HG02610 (cell line): Measurements from ENCODE around the gene ADGRG1.
"Not testable (repeated sequence)": the region's sequence is repeated elsewhere in the genome, so short reads cannot be mapped to it uniquely, and the experiment has no call there.

Experiments
- ATAC-seq: cut with Tn5 transposase; IDR thresholded peaks from one replicate; pipeline ENCODE4 v1.9.1; 2021; ENCODE audit warnings: mild to moderate bottlenecking, moderate library complexity; ENCODE audit not compliant: unreplicated experiment

ADGRG1 gene

GRCh38 chr16:57663917-57664661 is 35.7 kb downstream of the ADGRG1 start:
- ATAC-seq = no peak

DNA sequence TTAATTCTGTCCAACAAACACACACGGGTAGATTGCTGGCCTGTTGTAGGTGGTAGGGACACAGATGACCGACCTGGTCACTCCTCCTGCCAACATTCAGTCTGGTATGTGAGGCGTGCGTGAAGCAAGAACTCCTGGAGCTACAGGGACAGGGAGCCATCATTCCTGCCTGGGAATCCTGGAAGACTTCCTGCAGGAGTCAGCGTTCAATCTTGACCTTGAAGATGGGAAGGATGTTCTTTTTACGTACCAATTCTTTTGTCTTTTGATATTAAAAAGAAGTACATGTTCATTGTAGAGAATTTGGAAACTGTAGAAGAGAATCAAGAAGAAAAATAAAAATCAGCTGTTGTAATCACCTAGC is 36.2 kb downstream of the ADGRG1 start:
- ATAC-seq = no peak

GRCh38 chr16:57665541-57665940 is 37.1 kb downstream of the ADGRG1 start:
- no peak for ATAC-seq

DNA sequence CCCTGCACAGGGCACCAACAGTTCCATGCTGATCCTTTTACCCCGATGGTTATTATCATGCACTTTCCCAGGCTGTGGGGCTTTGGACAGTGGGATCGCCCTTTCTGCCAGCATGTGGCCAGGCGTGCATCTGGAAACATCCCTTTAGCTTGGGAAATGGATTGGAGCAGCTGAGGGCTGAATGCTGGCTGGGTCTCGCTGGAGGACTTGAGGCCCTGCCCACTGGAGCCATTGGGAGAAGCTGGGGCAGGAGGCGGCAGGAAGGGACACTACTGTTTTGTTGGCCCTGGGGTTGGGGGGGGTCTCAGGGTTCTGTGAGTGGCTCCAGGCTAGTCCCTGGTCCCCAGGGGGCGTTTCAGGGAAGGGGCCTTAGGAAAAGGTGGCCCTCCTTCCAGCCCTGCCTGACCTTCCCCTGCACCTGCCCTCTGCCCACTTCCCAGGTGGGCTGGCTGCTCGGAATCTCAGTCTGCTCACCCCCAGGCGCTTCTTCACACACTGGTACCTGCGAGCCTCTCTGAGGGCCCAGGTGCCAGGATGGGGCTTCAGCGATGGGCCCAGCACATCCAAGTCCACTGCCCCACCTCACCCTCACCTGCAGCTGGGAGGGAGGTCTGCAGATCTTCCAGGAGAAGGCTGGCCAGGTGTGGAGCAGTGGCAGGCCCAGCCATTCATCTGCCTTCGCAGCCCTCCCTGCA is 38.1 kb downstream of the ADGRG1 start:
- ATAC-seq = no peak

GRCh38 chr16:57667048-57667525 is 38.7 kb downstream of the ADGRG1 start:
- no peak for ATAC-seq

- ATAC-seq = no peak
Observed at GRCh38 chr16:57667526-57668262, 39.3 kb downstream of the ADGRG1 start.

- ATAC-seq = no peak
Observed at GRCh38 chr16:57668263-57668571, 39.8 kb downstream of the ADGRG1 start, which contains the start of gene ADGRG3. Gene ADGRG3, plus strand, starts transcription at chr16:57668306. Its CDS starts 42 bp downstream, at chr16:57668348.

DNA sequence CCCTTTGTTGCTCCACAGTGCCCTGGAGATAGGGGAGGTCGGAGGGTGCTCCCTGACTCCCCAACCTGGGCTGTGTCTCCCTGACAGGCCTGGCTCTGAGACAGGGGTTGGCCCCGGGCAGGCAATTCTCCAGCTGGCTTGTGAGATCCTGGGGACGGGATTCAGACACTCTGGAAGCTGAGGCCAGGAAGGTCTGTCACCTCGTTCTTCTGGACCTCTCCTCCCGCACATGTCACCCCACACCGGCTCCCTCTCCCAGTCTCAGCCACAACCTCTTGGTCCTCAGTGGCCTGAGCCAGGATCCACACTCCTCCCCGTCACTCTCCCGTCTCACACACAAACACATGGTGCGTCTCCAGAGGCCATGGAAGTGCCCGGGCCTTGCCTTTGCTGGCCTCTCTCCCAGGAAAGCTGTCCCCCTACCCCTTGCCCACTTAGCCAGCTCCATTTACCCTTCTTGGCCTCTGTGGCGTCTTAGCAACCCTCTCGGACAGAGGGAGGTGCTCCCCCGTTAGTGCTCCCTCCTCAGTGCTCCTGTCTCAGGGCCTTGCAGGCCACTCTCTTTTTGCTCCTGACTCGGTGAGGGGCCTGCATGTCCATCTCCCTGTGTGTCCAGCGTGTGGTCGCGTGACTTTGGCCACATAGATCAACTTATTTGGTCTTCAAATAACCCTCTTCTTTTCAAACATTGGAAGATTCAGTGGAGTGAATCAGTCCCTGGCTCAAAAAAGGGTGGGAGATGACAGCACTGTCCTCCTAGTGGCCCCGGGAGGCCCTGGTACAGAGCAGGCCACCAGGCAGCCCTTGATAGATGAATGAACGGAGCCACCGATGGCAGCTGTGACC is 40.4 kb downstream of the ADGRG1 start:
- no peak for ATAC-seq

DNA sequence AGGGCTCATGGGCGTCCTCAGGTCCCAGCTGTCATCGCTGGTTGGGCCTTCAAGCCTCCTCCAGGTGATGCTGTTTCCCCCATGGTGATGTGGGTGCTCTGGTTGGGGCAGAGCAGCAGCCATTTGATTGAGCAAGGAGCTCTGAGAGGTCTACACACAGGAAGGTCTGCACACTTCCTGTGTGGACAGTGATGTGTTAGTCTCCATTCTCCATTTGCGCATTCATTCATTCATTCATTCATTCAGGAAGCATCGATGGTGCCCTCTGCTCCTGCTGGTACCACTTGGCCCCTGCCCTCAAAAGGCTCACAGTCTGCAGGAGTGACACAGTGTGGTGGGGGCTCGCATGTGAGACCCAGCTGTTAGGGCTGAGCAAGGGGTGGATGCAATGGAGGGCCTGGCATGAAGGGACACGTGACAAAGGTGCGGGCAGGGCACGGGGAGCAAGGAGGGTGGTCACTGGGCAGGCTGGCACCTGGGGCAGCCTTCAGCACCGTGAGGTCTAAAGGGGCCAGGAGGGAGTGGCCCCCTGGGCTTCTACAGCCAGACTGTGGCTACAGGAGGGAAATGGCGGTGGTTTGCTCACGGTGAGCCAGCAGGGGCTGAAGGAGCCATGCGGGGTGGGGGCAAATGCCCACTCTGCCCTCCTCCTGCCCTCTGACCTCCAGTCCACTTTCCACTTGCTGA is 41.2 kb downstream of the ADGRG1 start:
- ATAC-seq = no peak

DNA sequence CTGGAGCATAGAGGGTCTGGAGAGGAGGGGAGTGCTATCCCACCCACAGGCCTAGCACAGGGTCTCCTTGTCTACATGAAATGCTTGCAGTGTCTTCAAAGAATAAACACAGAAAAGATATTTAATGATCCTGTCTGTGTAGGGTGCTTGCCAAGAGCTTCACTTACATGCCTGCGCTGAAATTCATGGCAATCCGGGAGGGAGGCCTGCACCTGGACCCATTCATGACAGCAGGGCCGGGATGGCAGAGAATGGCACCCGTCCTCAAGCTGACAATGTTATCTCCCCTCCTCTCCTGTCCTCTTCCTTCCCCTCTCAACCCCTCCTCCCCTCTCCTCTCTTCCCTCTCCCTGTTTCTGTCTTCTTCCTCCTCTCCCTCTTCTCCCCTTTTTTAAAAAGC is 41.8 kb downstream of the ADGRG1 start:
- ATAC-seq = no peak

- ATAC-seq = not testable (repeated sequence)
Observed at GRCh38 chr16:57671451-57671850, 43.0 kb downstream of the ADGRG1 start.

DNA sequence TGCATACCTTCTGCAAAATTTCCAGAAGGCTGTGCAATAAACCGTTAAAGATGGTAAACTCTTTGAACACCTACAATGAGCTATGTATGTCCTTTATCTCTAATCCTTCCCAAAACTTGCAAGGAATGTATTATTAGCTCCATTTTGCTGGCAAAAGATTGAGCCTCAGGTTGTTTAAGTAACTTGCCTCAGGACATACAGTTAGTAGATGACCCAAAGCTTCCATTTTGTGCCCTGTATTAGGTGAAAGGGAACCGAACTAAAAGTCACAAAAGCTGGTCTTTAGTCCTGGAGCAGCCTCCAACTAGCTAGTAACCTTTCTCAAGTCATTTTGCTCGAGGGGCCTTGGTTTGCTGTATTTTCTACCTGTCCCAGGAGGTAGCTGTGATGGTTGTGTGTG is 44.0 kb downstream of the ADGRG1 start:
- ATAC-seq = no peak

GRCh38 chr16:57672824-57673223 is 44.4 kb downstream of the ADGRG1 start:
- no peak for ATAC-seq

DNA sequence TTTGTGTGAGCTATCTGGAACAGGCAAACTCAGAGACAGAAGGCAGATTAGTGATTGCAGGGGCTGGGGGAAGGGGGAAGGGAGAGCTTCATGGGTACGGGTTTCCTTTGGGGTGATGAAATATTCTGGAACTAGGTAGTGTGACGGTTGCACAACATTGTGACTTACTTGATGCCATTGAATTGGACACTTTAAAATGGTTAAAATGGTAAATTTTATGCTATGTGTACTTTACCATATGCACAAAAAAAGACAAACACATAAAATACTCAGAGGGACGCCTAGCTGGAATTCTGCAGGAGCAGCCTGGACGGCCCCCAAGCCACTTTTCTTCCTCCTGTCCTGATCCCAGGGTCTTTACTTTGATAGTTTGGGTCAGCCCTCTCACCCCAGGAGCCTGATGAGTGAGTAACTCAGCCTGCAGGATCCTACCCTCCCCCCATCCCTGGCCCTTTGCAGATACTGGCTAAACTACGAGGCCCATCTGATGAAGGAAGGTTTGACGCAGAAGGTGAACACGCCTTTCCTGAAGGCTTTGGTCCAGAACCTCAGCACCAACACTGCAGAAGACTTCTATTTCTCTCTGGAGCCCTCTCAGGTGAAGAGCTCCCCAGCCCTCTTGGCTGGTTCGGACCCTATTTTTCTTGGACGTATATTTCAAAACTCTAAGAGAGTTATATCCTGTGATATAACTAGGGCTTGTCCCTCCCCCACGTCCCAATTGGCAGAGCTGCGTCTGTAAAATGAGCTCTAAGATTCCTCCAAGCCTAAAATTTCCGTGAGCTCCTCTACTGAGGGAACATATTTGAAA is 47.5 kb downstream of the ADGRG1 start:
- no peak for ATAC-seq

DNA sequence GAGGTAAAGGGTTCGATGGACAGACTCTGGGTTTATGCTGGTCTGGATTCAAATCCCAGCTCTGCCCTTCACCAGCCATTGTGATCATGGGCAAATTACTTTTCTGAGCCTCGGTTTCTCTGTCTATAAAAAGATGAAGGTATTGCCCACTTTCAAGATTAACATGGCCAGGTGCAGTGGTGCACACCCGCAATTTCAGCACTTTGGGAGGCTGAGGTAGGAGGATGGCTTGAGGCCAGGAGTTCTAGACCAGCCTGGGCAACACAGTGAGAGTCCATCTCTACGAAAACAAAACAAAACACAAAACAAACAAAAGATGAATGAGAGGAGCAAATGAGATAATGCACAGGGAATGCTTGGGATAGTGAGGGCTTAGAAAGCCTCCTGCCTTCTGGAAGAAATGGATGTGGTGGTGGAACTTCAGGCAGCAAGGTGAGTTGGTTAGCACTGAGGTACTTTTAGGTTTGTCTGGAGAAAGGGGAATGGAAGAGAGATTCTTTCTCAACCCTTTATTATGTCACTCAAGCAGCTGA is 48.2 kb downstream of the ADGRG1 start:
- no peak for ATAC-seq

DNA sequence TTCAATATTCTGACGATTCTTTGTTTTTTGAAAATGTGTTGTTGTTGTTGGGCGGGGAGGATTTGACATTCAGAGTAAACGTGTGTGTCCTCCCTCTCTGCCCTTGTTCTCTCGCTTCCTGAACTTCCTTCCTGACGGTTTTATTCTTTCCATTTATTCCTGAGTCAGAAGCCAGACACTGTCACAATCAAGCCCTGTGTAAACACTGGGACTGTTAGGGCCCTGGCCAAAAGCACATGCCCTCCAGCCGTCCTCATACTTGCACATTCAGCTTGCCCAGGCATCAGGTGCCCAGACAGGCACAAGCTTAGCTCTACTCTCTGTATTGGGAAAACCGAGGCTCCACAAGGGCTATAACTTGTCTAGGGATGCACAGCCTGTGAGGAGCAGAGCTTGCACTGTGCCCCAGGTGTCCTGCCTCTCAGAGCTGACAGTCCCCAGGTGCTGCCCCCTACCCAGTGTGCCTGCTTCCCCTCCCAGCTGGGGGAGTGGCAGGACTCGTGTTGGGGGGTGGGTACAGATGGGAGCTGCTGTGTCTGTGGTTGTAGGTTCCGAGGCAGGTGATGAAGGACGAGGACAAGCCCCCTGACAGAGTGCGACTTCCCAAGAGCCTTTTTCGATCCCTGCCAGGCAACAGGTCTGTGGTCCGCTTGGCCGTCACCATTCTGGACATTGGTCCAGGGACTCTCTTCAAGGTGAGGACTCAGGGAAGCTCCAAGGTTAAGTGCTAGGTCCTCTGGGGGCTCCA is 49.4 kb downstream of the ADGRG1 start:
- ATAC-seq = no peak

- ATAC-seq = no peak
Observed at GRCh38 chr16:57679016-57679415, 50.6 kb downstream of the ADGRG1 start.

DNA sequence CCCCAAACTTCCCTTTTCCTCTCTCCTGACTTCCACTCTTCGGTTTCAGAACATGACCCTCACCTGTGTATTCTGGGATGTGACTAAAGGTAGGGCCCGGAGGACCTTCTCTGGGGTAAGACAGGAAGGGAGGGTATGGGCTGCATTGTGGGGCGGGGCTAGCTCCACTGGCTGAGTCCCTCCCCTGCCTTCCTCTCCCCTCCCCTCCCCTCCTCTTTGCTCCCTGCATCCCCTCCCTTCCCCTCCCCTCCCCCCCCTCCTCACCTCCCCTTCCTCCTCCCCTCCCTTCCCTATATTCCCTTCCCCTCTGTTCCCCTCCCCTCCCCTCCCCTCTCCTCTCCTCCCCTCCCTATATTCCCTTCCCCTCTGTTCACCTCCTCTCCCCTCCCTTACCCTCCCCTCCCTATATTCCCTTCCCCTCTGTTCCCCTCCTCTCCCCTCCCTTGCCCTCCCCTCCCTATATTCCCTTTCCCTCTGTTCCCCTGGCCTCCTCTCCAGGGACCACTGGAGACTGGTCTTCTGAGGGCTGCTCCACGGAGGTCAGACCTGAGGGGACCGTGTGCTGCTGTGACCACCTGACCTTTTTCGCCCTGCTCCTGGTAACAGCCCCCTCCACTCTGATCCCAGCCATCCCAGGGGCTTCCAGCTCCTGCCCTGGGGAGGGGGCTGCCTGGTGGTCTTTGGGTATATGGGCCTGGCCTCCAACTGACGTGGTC is 51.5 kb downstream of the ADGRG1 start:
- ATAC-seq = no peak
